Psoas muscle (tissue), 8 donors: ENCODE measurements around the gene LTBP1. TPM values are rescaled to one million over a fixed set of nuclear protein-coding genes. Genes with fewer than 3 reads are reported as not detected.

Experiments
- ATAC-seq, 4 donors: fragments of 200-7000 bp; cut with Tn5 transposase; one replicate each; pipeline ENCODE4 v1.9.1; 2020; ENCODE audit warnings: moderate library complexity in 3 of 4, mild to moderate bottlenecking in 2 of 4
- DNase-seq, 2 donors: peaks; one replicate each; pipeline ENCODE4 v3.0.0-alpha.2; 2020
- H3K27ac ChIP-seq: fragments of 200-600 bp; one replicate; pipeline ENCODE4 v1.8.0; 2022
- H3K27me3 ChIP-seq, 3 donors: fragments of 200-600 bp in 1 of 3; one replicate each; pipeline versions ENCODE4 v1.6.1 to v1.8.0; 2013 to 2022; ENCODE audit warnings: low read length in 2 of 3, mild to moderate bottlenecking in 2 of 3, moderate library complexity in 1 of 3; ENCODE audit not compliant: insufficient read depth in 3 of 3
- H3K36me3 ChIP-seq, 2 donors: fragments of 200-600 bp in 1 of 2; one replicate each; pipeline versions ENCODE4 v1.6.1 to v1.8.0; 2013 to 2022; ENCODE audit warnings: low read depth in 1 of 2, mild to moderate bottlenecking in 1 of 2, moderate library complexity in 1 of 2; ENCODE audit not compliant: insufficient read depth in 1 of 2
- H3K4me1 ChIP-seq: fragments of 200-600 bp; one replicate; pipeline ENCODE4 v1.8.0; 2022
- H3K4me3 ChIP-seq: fragments of 200-600 bp; one replicate; pipeline ENCODE4 v1.8.0; 2022; ENCODE audit warnings: mild to moderate bottlenecking
- H3K9me3 ChIP-seq: fragments of 200-600 bp; one replicate; pipeline ENCODE4 v1.8.0; 2022
- CTCF ChIP-seq: fragments of 200-600 bp; IDR thresholded peaks from one replicate; pipeline ENCODE4 v1.8.0; 2022; ENCODE audit warnings: antibody characterized with exemption
- WGBS, 3 donors: extraction: QIAGEN DNeasy Blood & Tissue Kit; methylation state at CpG; one replicate each; pipeline versions ENCODE4 v1.1.6 to v1.1.7; 2013; 5-methylcytosine and 5-hydroxymethylcytosine counted together
- intact Hi-C, 2 donors: fragments of 100-400 bp; cut with DNase I; formaldehyde crosslinking; loops; one replicate each; pipeline versions ENCODE4 v1.11.0 to v1.14.2; 2022
- polyA plus RNA-seq, 3 donors: library from polyadenylated mRNA; stranded (reverse); fragments of 200-250 nt; gene quantifications; one replicate each; pipeline ENCODE4 v1.2.3, GENCODE V29; 2013
- total RNA-seq, 4 donors: library from RNA; stranded (reverse); fragmentation: NEBNext Ultra II Directional in 2 of 4; extraction: Animal tissue kit (Norgen Biotek cat#: 25700) in 2 of 4; gene quantifications; one replicate each; pipeline versions ENCODE4 v1.2.1 to v1.2.4, GENCODE V29; 2021 to 2023
- donor health status: healthy with polysubstance abuse.
- donor health status: DM: no; HTN: no; CAD: no; lungs with moderate emphysema.
- donor health status: Bipolar disorder and iron deficiency.
- donor health status: healthy.
- donor health status: DM: yes; HTN: yes; CAD: no.
- donor health status: DM: no; HTN: no; CAD: no.
- donor health status: DM: no; HTN: no; CAD: no.
- donor health status: DM: yes; HTN: yes; CAD: no.

Gene LTBP1
- total and polyA plus RNA-seq, 7 donors: 5.9 to 26.8 (median 9.5) TPM

GRCh38 chr2:33258387-33258786, 311.6 kb downstream of the LTBP1 start:
- 68 to 78% (median 71%) methylated on average over 4 of the region's 4 CpGs for WGBS, 3 donors
- no peaks in the 10 kb centered on the region for H3K27me3 ChIP-seq
- no peak overlapping the region for H3K4me3 ChIP-seq
- ATAC-seq: no peak
- no peaks in the 10 kb centered on the region for H3K9me3 ChIP-seq
- peaks cover 2 to 9% of the 10 kb centered on the region in 2 donors for H3K36me3 ChIP-seq
- H3K4me1 ChIP-seq: no peaks in the 10 kb centered on the region
- H3K27ac ChIP-seq: no peak overlapping the region
- DNase-seq: no peak
- TF ChIP-seq CTCF: no peak
- intact Hi-C loops: no loop called here

GRCh38 chr2:33262097-33262496, 315.3 kb downstream of the LTBP1 start:
- H3K4me1 ChIP-seq: no peaks in the 10 kb centered on the region
- no peak for TF ChIP-seq CTCF
- no peak overlapping the region for H3K4me3 ChIP-seq
- H3K27me3 ChIP-seq: no peaks in the 10 kb centered on the region
- peaks cover 3% of the 10 kb centered on the region for H3K9me3 ChIP-seq
- no peak for ATAC-seq
- peaks cover 0 to 20% of the 10 kb centered on the region in 2 donors for H3K36me3 ChIP-seq
- DNase-seq: no peak
- intact Hi-C loops: no loop called here
- H3K27ac ChIP-seq: no peak overlapping the region
- 86 to 89% (median 86%) methylated on average over 4 of the region's 4 CpGs for WGBS, 3 donors

- no peak overlapping the region for H3K4me3 ChIP-seq
- DNase-seq (no peak), ATAC-seq (no peak)
- peaks cover 0 to 20% of the 10 kb centered on the region in 2 donors for H3K36me3 ChIP-seq
- intact Hi-C loops: loop anchor here in 1 of 2 donors (5.0 kb wide), 1 partner anchor 122 kb away; no protein-coding TSS in a partner anchor
- no peaks in the 10 kb centered on the region for H3K27me3 ChIP-seq
- no peak overlapping the region for H3K27ac ChIP-seq
- WGBS, 3 donors: 88 to 90% (median 88%) methylated on average over 3 of the region's 3 CpGs
- peaks cover 11% of the 10 kb centered on the region for H3K4me1 ChIP-seq
- H3K9me3 ChIP-seq: peaks cover 3% of the 10 kb centered on the region
- no peak for TF ChIP-seq CTCF
These were observed 318.0 kb downstream of the LTBP1 start for GRCh38 chr2:33264766-33265165.

- DNase-seq: no peak
- intact Hi-C loops: loop anchor here in 1 of 2 donors (5.0 kb wide), 1 partner anchor 123 kb away; no protein-coding TSS in a partner anchor
- Histone ChIP-seq H3K9me3 (peaks cover 3% of the 10 kb centered on the region), H3K4me3 (no peak overlapping the region), H3K36me3 (peaks cover 0 to 20% of the 10 kb centered on the region in 2 donors), H3K27ac (no peak overlapping the region), H3K27me3 (no peaks in the 10 kb centered on the region), H3K4me1 (peaks cover 11% of the 10 kb centered on the region)
- ATAC-seq: no peak
- WGBS, 3 donors: 92 to 96% (median 94%) methylated on average over 5 of the region's 5 CpGs
- TF ChIP-seq CTCF: no peak
These were observed 319.0 kb downstream of the LTBP1 start for GRCh38 chr2:33265584-33266338.
